Measurements from ENCODE around the gene TEX101. TPM values are rescaled to one million over a fixed set of nuclear protein-coding genes. Genes with fewer than 3 reads are reported as not detected.
"Not testable (repeated sequence)": the region's sequence is repeated elsewhere in the genome, so short reads cannot be mapped to it uniquely, and the experiment has no call there.

TEX101 gene
- 10 to 100 TPM in 1 of 2 donors, not detected in 1; 26.0 TPM for total RNA-seq

- H3K27ac ChIP-seq, result no peak within 1 kb of the TSS
- H3K4me1 ChIP-seq (replicated peaks), result no peaks in the 10 kb centered on the region
- no peak for TF ChIP-seq CTCF (IDR thresholded peaks at IDR 0.05)
- TF ChIP-seq POLR2A (IDR thresholded peaks at IDR 0.05), result no peak
- TF ChIP-seq POLR2AphosphoS5 (IDR thresholded peaks at IDR 0.05), result no peak
- no peaks in the 10 kb centered on the region for H3K27me3 ChIP-seq (replicated peaks; ENCODE audit: insufficient read depth)
- no peaks in the 10 kb centered on the region for H3K36me3 ChIP-seq
- 93% methylated on average over 21 of the region's 21 CpGs for WGBS
- DNase-seq (ENCODE audit: low spot score), result no peak
- intact Hi-C loops (cut with DNase I), result no loop called here
- H3K9me3 ChIP-seq, result no peaks in the 10 kb centered on the region
- no peak within 1 kb of the TSS for H3K4me3 ChIP-seq
Measured at GRCh38 chr19:43414554-43414953, at the start of gene TEX101. Gene TEX101, plus strand, starts transcription at chr19:43414890. Its CDS starts 1,030 bp downstream, at chr19:43415920.

GRCh38 chr19:43365677-43366076 lies 49.0 kb upstream of the TEX101 start:
- WGBS, result 87% methylated on average over 7 of the region's 9 CpGs
- not testable (repeated sequence) for H3K4me1 ChIP-seq (replicated peaks); DNase-seq (ENCODE audit: low spot score)

GRCh38 chr19:43367822-43368221 lies 46.9 kb upstream of the TEX101 start:
- no peak for DNase-seq (ENCODE audit: low spot score)
- H3K4me3 ChIP-seq, result no peak overlapping the region
- intact Hi-C loops (cut with DNase I), result no loop called here
- 78% methylated on average over 2 of the region's 2 CpGs for WGBS
- no peaks in the 10 kb centered on the region for H3K36me3 ChIP-seq
- no peak for TF ChIP-seq CTCF (IDR thresholded peaks at IDR 0.05)
- no peak for TF ChIP-seq POLR2A (IDR thresholded peaks at IDR 0.05)
- no peak for TF ChIP-seq POLR2AphosphoS5 (IDR thresholded peaks at IDR 0.05)
- no peaks in the 10 kb centered on the region for H3K27me3 ChIP-seq (replicated peaks; ENCODE audit: insufficient read depth)
- H3K4me1 ChIP-seq (replicated peaks), result no peaks in the 10 kb centered on the region
- no peaks in the 10 kb centered on the region for H3K9me3 ChIP-seq
- H3K27ac ChIP-seq, result no peak overlapping the region

More at GRCh38 chr19:43365677-43366076, 49.0 kb upstream of the TEX101 start:
- H3K36me3 ChIP-seq; H3K4me3 ChIP-seq; H3K27ac ChIP-seq; H3K27me3 ChIP-seq (replicated peaks; ENCODE audit: insufficient read depth); intact Hi-C loops (cut with DNase I); H3K9me3 ChIP-seq: not testable (repeated sequence)

GRCh38 chr19:43368897-43369296 lies 45.8 kb upstream of the TEX101 start:
- H3K4me1 ChIP-seq (replicated peaks); H3K9me3 ChIP-seq; DNase-seq (ENCODE audit: low spot score); H3K36me3 ChIP-seq; intact Hi-C loops (cut with DNase I); H3K27me3 ChIP-seq (replicated peaks; ENCODE audit: insufficient read depth); H3K27ac ChIP-seq; H3K4me3 ChIP-seq: not testable (repeated sequence)
- 67% methylated on average over 5 of the region's 9 CpGs for WGBS

- no peaks in the 10 kb centered on the region for H3K9me3 ChIP-seq
- 42% methylated on average over 8 of the region's 8 CpGs for WGBS
- intact Hi-C loops (cut with DNase I), result no loop called here
Measured at GRCh38 chr19:43371909-43372308, 42.8 kb upstream of the TEX101 start.

More at GRCh38 chr19:43371909-43372308, 42.8 kb upstream of the TEX101 start:
- no peak for DNase-seq (ENCODE audit: low spot score)
- Histone ChIP-seq H3K36me3 (no peaks in the 10 kb centered on the region), H3K4me3 (no peak overlapping the region), H3K4me1 (replicated peaks) (no peaks in the 10 kb centered on the region), H3K27me3 (replicated peaks; ENCODE audit: insufficient read depth) (no peaks in the 10 kb centered on the region), H3K27ac (no peak overlapping the region)
- TF ChIP-seq POLR2AphosphoS5 (IDR thresholded peaks at IDR 0.05) (no peak), POLR2A (IDR thresholded peaks at IDR 0.05) (no peak), CTCF (IDR thresholded peaks at IDR 0.05) (no peak)
